Measurements from ENCODE around the gene KIZ. TPM values are rescaled to one million over a fixed set of nuclear protein-coding genes. Genes with fewer than 3 reads are reported as not detected.

Gene KIZ
- total and polyA plus RNA-seq, 2 of the 4 experiments (the other 2 are of a cell fraction): 9.9 to 14.0 TPM

DNA sequence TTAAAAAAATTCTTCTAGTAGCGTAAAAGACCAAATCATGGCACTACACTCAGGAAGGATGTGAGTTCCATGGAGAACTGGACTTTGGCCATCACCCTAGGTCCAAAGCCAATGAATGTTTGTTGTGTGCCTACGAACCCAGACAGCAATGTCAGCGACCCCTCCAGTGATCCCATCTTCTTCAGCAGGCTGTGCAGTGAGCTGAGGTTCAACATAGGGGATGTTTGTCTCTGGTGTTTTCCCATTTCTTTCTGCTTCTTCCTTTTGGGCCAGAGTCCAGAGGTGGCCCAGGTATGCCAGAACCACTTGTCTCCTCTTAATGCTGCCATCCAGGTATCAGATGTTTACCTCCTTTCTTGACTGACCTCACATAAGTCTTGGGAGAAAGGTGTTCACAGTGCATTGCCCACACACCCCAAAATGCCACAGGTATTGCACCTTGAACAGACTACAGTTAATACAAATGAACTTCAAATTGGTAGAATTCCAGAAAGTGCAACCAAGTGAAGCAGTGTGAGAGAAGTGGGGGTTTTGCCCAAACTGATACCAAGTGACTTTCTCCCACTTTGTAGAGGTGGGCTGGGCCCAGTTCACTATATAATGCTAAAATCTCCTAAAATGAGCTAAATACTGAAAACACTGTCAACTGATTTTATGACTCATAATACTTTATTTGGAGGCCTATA is 14.1 kb downstream of the KIZ start:
- DNase-seq (no peak), ATAC-seq (ENCODE audit: low read depth) (no peak)
- H4K5ac ChIP-seq (ENCODE audit: low read depth, low read length): no peak overlapping the region
- no peaks in the 10 kb centered on the region for H3K4me1 ChIP-seq (ENCODE audit: control insufficient read depth, insufficient read depth, low read length)
- H2AK9ac ChIP-seq (replicated peaks; ENCODE audit: low read depth, low read length, poor library complexity): no peak overlapping the region
- H3K27me3 ChIP-seq (ENCODE audit: control insufficient read depth, insufficient read depth, low read length): no peaks in the 10 kb centered on the region
- H3K4me3 ChIP-seq (ENCODE audit: insufficient read depth, low read depth, low read length): no peak overlapping the region
- no peak overlapping the region for H3K18ac ChIP-seq (ENCODE audit: low read depth, low read length)
- no peak overlapping the region for H2AFZ ChIP-seq (replicated peaks; ENCODE audit: low read length, poor library complexity)
- WGBS, 2 experiments (ENCODE audit: extremely low coverage in 2 of 2, insufficient read length in 1 of 2): 100% methylated on average over 1 of the region's 3 CpGs; no CpG with 5 or more reads in 1 of the 2 experiments
- H3K56ac ChIP-seq (ENCODE audit: extremely low read depth, insufficient read depth, low read length): no peak overlapping the region
- POLR2A ChIA-PET (ENCODE audit: unreplicated experiment): no interaction called here
- H2BK15ac ChIP-seq (ENCODE audit: low read depth, low read length): no peak overlapping the region
- no peaks in the 10 kb centered on the region; a peak in 1 of 4 replicates for H3K79me1 ChIP-seq (ENCODE audit: low read depth in 1 of 2, low read length in 2 of 2)
- H4K8ac ChIP-seq (ENCODE audit: low read depth in 2 of 2, low read length in 2 of 2): no peak overlapping the region
- in situ Hi-C loops (cut with MboI; ENCODE audit: low sequenced_read_pairs): no loop called here
- CTCF ChIA-PET: interaction anchor here (0.6 to 1.5 kb wide), 3 partner anchors 10 to 376 kb away, joined by 3 to 6 read pairs (median 3); partner anchors contain the start of gene KIZ
- no peak for TF ChIP-seq SMC3 (IDR thresholded peaks at IDR 0.05; ENCODE audit: low read depth, low read length)
- TF ChIP-seq MAZ (IDR thresholded peaks at IDR 0.05; ENCODE audit: borderline replicate concordance, low read depth, low read length): no peak
- TF ChIP-seq FOS (IDR thresholded peaks at IDR 0.05; ENCODE audit: low read depth, low read length): no peak
- no peak for TF ChIP-seq MXI1 (IDR thresholded peaks at IDR 0.05; ENCODE audit: borderline replicate concordance, low read depth, low read length)
- TF ChIP-seq RFX5 (IDR thresholded peaks at IDR 0.05; ENCODE audit: low read depth, low read length): no peak
- no peak for TF ChIP-seq NFE2L2 (IDR thresholded peaks at IDR 0.05; ENCODE audit: low read depth, low read length)
- TF ChIP-seq RAD21 (IDR thresholded peaks at IDR 0.05; ENCODE audit: low read length): no peak
- TF ChIP-seq CHD1 (IDR thresholded peaks at IDR 0.05; ENCODE audit: low read depth, low read length): no peak
- TF ChIP-seq, protein P1, sequence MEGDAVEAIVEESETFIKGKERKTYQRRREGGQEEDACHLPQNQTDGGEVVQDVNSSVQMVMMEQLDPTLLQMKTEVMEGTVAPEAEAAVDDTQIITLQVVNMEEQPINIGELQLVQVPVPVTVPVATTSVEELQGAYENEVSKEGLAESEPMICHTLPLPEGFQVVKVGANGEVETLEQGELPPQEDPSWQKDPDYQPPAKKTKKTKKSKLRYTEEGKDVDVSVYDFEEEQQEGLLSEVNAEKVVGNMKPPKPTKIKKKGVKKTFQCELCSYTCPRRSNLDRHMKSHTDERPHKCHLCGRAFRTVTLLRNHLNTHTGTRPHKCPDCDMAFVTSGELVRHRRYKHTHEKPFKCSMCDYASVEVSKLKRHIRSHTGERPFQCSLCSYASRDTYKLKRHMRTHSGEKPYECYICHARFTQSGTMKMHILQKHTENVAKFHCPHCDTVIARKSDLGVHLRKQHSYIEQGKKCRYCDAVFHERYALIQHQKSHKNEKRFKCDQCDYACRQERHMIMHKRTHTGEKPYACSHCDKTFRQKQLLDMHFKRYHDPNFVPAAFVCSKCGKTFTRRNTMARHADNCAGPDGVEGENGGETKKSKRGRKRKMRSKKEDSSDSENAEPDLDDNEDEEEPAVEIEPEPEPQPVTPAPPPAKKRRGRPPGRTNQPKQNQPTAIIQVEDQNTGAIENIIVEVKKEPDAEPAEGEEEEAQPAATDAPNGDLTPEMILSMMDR (conservative IDR thresholded peaks at IDR 0.05; ENCODE audit: low read depth, low read length): no peak
- no peak overlapping the region for H3K14ac ChIP-seq (replicated peaks; ENCODE audit: low read depth, low read length)
- H4K91ac ChIP-seq (ENCODE audit: insufficient read depth, low read depth, low read length): no peak overlapping the region
- no peak overlapping the region for H3K23ac ChIP-seq (ENCODE audit: low read depth, low read length)
- no peak overlapping the region for H3K27ac ChIP-seq (ENCODE audit: insufficient read depth, low read length)
- H4K20me1 ChIP-seq (ENCODE audit: insufficient read depth, low read length): no peaks in the 10 kb centered on the region
- H3K9me3 ChIP-seq (ENCODE audit: control insufficient read depth, insufficient read depth, low read length): no peaks in the 10 kb centered on the region
- intact Hi-C loops (cut with micrococcal nuclease): no loop called here
- no peak overlapping the region for H3K4me2 ChIP-seq (ENCODE audit: low read depth, low read length)
- no peak overlapping the region for H2AK5ac ChIP-seq (ENCODE audit: low read depth, low read length)
- no peak overlapping the region for H2BK20ac ChIP-seq (ENCODE audit: low read depth, low read length)
- no peak overlapping the region for H2BK120ac ChIP-seq (ENCODE audit: low read depth, low read length)
- H2BK5ac ChIP-seq (ENCODE audit: low read depth, low read length, poor library complexity, severe bottlenecking): no peak overlapping the region
- no peak overlapping the region for H3K9ac ChIP-seq (ENCODE audit: low read depth, low read length)
- no TSS peak for BruUV-seq (replicated peaks)
- dilution Hi-C loops (cut with HindIII; ENCODE audit: low sequenced_read_pairs, unreplicated experiment): no loop called here
- H3K4ac ChIP-seq (ENCODE audit: low read depth, low read length): no peak overlapping the region
- peaks cover 8% of the 10 kb centered on the region for H3K36me3 ChIP-seq (ENCODE audit: control insufficient read depth, insufficient read depth, low read length)
- peaks cover 4% of the 10 kb centered on the region; the same call in 1 of the 2 replicates for H3K9me1 ChIP-seq (ENCODE audit: insufficient read depth, low read length)

Data from IMR-90 (cell line).